Smooth muscle cell (in vitro differentiated cells): ENCODE measurements around the gene MRPS11. TPM values are rescaled to one million over a fixed set of nuclear protein-coding genes. Genes with fewer than 3 reads are reported as not detected.
A peak's percentile ranks its signal among the peaks of the same experiment; 100 is the strongest.

Experiments
- DNase-seq: peaks from one replicate; lab custom pipeline; 2025; ENCODE audit not compliant: unreplicated experiment; lab: John Stamatoyannopoulos, UW
- H2AFZ ChIP-seq: fragments of 200-600 bp; sonication (generic); 2 replicates; pipeline ENCODE4 v1.6.0; 2016; ENCODE audit warnings: antibody characterized with exemption, low read depth, mild to moderate bottlenecking
- H3F3A ChIP-seq: fragments of 200-600 bp; sonication (generic); 2 replicates; pipeline ENCODE4 v1.6.0; 2017; ENCODE audit warnings: antibody characterized with exemption, low read depth
- H3K27ac ChIP-seq: fragments of 200-600 bp; sonication (generic); 2 replicates; pipeline ENCODE4 v1.5.1; 2016; ENCODE audit warnings: low read depth, mild to moderate bottlenecking
- H3K27me3 ChIP-seq: fragments of 200-600 bp; sonication (generic); 2 replicates; pipeline ENCODE4 v1.6.1; 2016; ENCODE audit warnings: low read depth, mild to moderate bottlenecking
- H3K36me3 ChIP-seq: fragments of 200-600 bp; sonication (generic); 2 replicates; pipeline ENCODE4 v1.5.1; 2016; ENCODE audit warnings: low read depth
- H3K4me1 ChIP-seq: fragments of 200-600 bp; sonication (generic); 2 replicates; pipeline ENCODE4 v1.5.1; 2016; ENCODE audit warnings: low read depth
- H3K4me2 ChIP-seq: fragments of 200-600 bp; sonication (generic); 2 replicates; pipeline ENCODE4 v1.6.0; 2016; ENCODE audit warnings: mild to moderate bottlenecking
- H3K4me3 ChIP-seq: fragments of 200-600 bp; sonication (generic); 2 replicates; pipeline ENCODE4 v1.5.1; 2016; ENCODE audit warnings: mild to moderate bottlenecking
- H3K79me2 ChIP-seq: fragments of 200-600 bp; sonication (generic); 2 replicates; pipeline ENCODE4 v1.6.0; 2016; ENCODE audit warnings: low read depth, mild to moderate bottlenecking
- H3K9ac ChIP-seq: fragments of 200-600 bp; sonication (generic); 2 replicates; pipeline ENCODE4 v1.6.0; 2016; ENCODE audit warnings: low read depth
- H3K9me3 ChIP-seq: fragments of 200-600 bp; sonication (generic); replicated peaks from 2 replicates; pipeline ENCODE4 v1.5.1; 2016; ENCODE audit warnings: low read depth
- H4K20me1 ChIP-seq: fragments of 200-600 bp; sonication (generic); 2 replicates; pipeline ENCODE4 v1.6.0; 2016; ENCODE audit warnings: low read depth
- WGBS: methylation state at CpG from one replicate; pipeline ENCODE4 v1.1.7; 2016; ENCODE audit warnings: low lambda C conversion rate; 5-methylcytosine and 5-hydroxymethylcytosine counted together
- polyA plus RNA-seq: library from polyadenylated mRNA; unstranded; fragments of >200 nt; fragmentation: Nextera tagmentation; extraction: Ambion mirVana; gene quantifications from 2 replicates; pipeline ENCODE4 v1.2.1, GENCODE V29; 2016
- total RNA-seq: library from RNA; depleted of rRNA; stranded (reverse); fragments of >200 nt; gene quantifications from 2 replicates; pipeline ENCODE4 v1.2.3, GENCODE V29; 2014
- TF ChIP-seq, protein P1 (sequence below): fragments of 200-600 bp; sonication (generic); IDR thresholded peaks from 2 replicates; pipeline ENCODE4 v1.5.1; 2017; ENCODE audit warnings: borderline replicate concordance, mild to moderate bottlenecking, antibody characterized with exemption; ENCODE audit not compliant: insufficient read depth, poor library complexity, severe bottlenecking

MRPS11 gene
- total and polyA plus RNA-seq, 2 experiments from 2014 or later = 39.1 to 69.1 TPM

DNA sequence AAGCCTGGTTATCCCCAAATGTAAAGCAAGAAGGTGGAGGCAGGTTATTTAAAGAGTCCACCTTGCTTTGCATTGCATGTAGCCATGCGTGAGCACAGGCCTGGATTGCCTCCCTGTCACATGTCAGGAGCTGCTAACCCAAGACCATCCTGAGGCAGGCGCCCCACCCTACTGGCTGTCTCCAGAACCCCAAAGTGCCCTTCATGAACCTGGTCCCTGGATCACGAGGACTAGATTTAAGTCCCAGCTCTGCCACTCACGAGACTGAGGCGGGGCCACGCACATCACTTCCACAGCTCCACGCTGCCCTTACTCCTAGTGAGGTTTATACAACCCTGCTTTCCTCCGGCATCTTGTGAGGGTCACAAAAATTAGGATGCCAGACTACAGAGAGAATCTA, 17.9 kb upstream of the MRPS11 start:
- no peaks in the 10 kb centered on the region for H3K36me3 ChIP-seq
- H3K27me3 ChIP-seq = no peaks in the 10 kb centered on the region
- no peak overlapping the region for H3K27ac ChIP-seq
- DNase-seq = no peak
- TF ChIP-seq, protein P1, sequence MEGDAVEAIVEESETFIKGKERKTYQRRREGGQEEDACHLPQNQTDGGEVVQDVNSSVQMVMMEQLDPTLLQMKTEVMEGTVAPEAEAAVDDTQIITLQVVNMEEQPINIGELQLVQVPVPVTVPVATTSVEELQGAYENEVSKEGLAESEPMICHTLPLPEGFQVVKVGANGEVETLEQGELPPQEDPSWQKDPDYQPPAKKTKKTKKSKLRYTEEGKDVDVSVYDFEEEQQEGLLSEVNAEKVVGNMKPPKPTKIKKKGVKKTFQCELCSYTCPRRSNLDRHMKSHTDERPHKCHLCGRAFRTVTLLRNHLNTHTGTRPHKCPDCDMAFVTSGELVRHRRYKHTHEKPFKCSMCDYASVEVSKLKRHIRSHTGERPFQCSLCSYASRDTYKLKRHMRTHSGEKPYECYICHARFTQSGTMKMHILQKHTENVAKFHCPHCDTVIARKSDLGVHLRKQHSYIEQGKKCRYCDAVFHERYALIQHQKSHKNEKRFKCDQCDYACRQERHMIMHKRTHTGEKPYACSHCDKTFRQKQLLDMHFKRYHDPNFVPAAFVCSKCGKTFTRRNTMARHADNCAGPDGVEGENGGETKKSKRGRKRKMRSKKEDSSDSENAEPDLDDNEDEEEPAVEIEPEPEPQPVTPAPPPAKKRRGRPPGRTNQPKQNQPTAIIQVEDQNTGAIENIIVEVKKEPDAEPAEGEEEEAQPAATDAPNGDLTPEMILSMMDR = no peak
- H3K9me3 ChIP-seq = no peaks in the 10 kb centered on the region
- H3K9ac ChIP-seq = no peak overlapping the region
- H3K79me2 ChIP-seq = no peaks in the 10 kb centered on the region
- H3K4me3 ChIP-seq = no peak overlapping the region
- no peak overlapping the region for H2AFZ ChIP-seq
- WGBS = 88% methylated on average over 8 of the region's 8 CpGs
- H4K20me1 ChIP-seq = no peaks in the 10 kb centered on the region
- no peaks in the 10 kb centered on the region for H3K4me1 ChIP-seq
- H3K4me2 ChIP-seq = no peak overlapping the region
- H3F3A ChIP-seq = no peaks in the 10 kb centered on the region

DNA sequence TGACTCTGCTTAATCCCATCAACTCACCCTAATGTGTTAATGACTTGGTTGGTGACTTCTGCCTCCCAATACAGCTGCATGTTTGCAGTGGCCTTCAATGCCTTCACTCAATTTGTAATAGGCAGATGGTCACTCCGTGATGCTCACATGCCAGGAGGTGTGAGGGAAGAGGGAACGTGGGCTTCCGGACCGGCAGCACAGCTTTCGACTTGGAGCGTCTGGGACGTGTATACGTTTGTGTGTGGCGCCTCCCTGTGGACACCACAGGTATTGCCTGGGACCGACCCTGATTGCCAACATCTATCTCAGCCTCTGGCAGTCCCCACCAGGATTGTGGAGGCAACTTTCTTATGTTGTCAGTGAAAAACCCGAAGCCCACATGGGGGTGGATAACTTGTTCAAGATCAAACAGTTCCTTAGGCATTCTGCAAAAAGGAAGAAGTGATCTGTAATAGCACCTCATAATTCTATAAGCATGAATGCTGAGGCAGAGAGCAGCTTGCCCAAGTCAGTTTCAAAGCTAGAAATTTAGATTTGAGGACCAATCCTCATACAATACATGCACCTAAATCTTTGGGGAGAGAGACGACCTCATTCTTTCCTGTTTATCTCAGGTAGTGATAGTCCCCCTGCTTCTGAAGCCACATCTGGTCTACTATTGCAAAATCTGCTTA, 17.2 kb upstream of the MRPS11 start:
- Histone ChIP-seq H2AFZ (no peak overlapping the region), H4K20me1 (no peaks in the 10 kb centered on the region), H3K27me3 (no peaks in the 10 kb centered on the region), H3K4me3 (no peak overlapping the region), H3K27ac (no peak overlapping the region), H3K9ac (no peak overlapping the region), H3K4me1 (no peaks in the 10 kb centered on the region), H3K36me3 (no peaks in the 10 kb centered on the region), H3F3A (no peaks in the 10 kb centered on the region), H3K9me3 (no peaks in the 10 kb centered on the region), H3K4me2 (no peak overlapping the region), H3K79me2 (no peaks in the 10 kb centered on the region)
- WGBS = 6% methylated on average over 12 of the region's 12 CpGs
- TF ChIP-seq, protein P1 = peak; percentile 96
- peak; percentile 53 for DNase-seq

DNA sequence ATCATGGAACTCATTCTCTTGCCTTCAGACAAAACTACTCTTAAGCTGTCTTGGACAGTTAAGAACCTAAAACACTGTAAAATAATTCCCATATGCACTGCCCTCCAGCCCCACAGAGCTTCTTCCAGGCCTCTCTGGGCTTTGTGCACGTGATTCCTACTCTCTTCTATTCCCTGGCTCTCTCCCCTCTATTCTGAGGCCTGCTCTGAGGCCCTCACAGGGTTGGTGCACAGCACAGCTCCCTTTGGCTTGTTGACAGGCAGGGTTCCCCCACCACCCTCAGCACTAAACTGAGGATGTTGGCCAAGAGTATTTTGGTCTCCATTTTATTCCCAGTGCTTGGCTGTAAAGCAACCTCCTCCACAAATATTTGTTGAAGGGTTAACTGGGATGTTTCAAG, 13.9 kb upstream of the MRPS11 start:
- no peak for DNase-seq
- no peaks in the 10 kb centered on the region for H3K27me3 ChIP-seq
- no peak overlapping the region for H3K4me3 ChIP-seq
- H3K36me3 ChIP-seq = no peaks in the 10 kb centered on the region
- H3K4me1 ChIP-seq = no peaks in the 10 kb centered on the region
- H4K20me1 ChIP-seq = no peaks in the 10 kb centered on the region
- H3K27ac ChIP-seq = no peak overlapping the region
- H3K4me2 ChIP-seq = no peak overlapping the region
- H3K79me2 ChIP-seq = no peaks in the 10 kb centered on the region
- H3K9ac ChIP-seq = no peak overlapping the region
- no peak overlapping the region for H2AFZ ChIP-seq
- TF ChIP-seq, protein P1 = no peak
- H3F3A ChIP-seq = no peaks in the 10 kb centered on the region
- 53% methylated on average over 1 of the region's 1 CpG for WGBS
- H3K9me3 ChIP-seq = no peaks in the 10 kb centered on the region

GRCh38 chr15:88454236-88454635, 13.3 kb upstream of the MRPS11 start:
- no peaks in the 10 kb centered on the region for H3K4me1 ChIP-seq
- no peak overlapping the region for H3K4me2 ChIP-seq
- no peak overlapping the region for H3K27ac ChIP-seq
- no peaks in the 10 kb centered on the region for H3K27me3 ChIP-seq
- no peaks in the 10 kb centered on the region for H3K36me3 ChIP-seq
- WGBS = 47% methylated on average over 1 of the region's 1 CpG
- no peaks in the 10 kb centered on the region for H3K79me2 ChIP-seq
- no peaks in the 10 kb centered on the region for H4K20me1 ChIP-seq
- no peak overlapping the region for H3K4me3 ChIP-seq
- DNase-seq = no peak
- TF ChIP-seq, protein P1 = no peak
- no peak overlapping the region for H3K9ac ChIP-seq
- no peaks in the 10 kb centered on the region for H3K9me3 ChIP-seq
- H3F3A ChIP-seq = no peaks in the 10 kb centered on the region
- H2AFZ ChIP-seq = no peak overlapping the region
